Measurements from ENCODE around the gene FAM222A.

DNA sequence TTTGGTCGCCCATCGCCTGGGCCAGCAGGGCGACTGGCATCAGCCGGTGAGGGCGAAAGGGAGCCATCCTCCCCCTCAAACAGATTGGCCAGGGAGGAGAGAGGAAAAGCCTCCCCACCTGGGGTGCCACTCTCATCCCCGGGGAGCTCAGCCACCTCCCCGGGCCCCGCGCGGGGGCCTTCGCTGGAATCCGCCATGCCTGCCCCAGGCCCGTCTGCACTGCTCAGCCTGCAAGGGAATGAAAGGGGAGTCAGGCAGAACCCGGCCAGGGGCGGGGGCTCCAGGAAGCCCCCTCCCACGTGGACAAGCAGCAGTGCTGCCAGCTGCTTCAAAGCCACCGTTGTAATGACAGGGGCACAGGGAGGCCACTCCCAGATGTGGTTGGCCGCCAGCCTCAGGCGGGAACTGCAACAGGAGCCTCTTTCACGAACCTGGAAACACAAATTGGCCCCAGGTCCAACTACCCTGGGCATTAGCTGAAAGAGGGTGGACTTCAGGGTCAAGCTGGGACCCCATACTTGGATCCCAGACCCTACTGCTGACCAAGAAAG lies 101.0 kb downstream of the FAM222A start:
- TF ChIP-seq, protein P1, sequence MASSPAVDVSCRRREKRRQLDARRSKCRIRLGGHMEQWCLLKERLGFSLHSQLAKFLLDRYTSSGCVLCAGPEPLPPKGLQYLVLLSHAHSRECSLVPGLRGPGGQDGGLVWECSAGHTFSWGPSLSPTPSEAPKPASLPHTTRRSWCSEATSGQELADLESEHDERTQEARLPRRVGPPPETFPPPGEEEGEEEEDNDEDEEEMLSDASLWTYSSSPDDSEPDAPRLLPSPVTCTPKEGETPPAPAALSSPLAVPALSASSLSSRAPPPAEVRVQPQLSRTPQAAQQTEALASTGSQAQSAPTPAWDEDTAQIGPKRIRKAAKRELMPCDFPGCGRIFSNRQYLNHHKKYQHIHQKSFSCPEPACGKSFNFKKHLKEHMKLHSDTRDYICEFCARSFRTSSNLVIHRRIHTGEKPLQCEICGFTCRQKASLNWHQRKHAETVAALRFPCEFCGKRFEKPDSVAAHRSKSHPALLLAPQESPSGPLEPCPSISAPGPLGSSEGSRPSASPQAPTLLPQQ (tag by site-specific recombination; IDR thresholded peaks at IDR 0.05) = no peak
- TF ChIP-seq, protein P2, sequence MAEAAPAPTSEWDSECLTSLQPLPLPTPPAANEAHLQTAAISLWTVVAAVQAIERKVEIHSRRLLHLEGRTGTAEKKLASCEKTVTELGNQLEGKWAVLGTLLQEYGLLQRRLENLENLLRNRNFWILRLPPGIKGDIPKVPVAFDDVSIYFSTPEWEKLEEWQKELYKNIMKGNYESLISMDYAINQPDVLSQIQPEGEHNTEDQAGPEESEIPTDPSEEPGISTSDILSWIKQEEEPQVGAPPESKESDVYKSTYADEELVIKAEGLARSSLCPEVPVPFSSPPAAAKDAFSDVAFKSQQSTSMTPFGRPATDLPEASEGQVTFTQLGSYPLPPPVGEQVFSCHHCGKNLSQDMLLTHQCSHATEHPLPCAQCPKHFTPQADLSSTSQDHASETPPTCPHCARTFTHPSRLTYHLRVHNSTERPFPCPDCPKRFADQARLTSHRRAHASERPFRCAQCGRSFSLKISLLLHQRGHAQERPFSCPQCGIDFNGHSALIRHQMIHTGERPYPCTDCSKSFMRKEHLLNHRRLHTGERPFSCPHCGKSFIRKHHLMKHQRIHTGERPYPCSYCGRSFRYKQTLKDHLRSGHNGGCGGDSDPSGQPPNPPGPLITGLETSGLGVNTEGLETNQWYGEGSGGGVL (tag by site-specific recombination; IDR thresholded peaks at IDR 0.05) = no peak
- no peak for TF ChIP-seq ZNF350 (tag by site-specific recombination; IDR thresholded peaks at IDR 0.05)
- TF ChIP-seq ZNF76 (tag by site-specific recombination; IDR thresholded peaks at IDR 0.05; ENCODE audit: borderline replicate concordance, low read depth) = no peak
- TF ChIP-seq, protein P3, sequence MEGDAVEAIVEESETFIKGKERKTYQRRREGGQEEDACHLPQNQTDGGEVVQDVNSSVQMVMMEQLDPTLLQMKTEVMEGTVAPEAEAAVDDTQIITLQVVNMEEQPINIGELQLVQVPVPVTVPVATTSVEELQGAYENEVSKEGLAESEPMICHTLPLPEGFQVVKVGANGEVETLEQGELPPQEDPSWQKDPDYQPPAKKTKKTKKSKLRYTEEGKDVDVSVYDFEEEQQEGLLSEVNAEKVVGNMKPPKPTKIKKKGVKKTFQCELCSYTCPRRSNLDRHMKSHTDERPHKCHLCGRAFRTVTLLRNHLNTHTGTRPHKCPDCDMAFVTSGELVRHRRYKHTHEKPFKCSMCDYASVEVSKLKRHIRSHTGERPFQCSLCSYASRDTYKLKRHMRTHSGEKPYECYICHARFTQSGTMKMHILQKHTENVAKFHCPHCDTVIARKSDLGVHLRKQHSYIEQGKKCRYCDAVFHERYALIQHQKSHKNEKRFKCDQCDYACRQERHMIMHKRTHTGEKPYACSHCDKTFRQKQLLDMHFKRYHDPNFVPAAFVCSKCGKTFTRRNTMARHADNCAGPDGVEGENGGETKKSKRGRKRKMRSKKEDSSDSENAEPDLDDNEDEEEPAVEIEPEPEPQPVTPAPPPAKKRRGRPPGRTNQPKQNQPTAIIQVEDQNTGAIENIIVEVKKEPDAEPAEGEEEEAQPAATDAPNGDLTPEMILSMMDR (tag by site-specific recombination; IDR thresholded peaks at IDR 0.05) = no peak
- TF ChIP-seq, protein P4, sequence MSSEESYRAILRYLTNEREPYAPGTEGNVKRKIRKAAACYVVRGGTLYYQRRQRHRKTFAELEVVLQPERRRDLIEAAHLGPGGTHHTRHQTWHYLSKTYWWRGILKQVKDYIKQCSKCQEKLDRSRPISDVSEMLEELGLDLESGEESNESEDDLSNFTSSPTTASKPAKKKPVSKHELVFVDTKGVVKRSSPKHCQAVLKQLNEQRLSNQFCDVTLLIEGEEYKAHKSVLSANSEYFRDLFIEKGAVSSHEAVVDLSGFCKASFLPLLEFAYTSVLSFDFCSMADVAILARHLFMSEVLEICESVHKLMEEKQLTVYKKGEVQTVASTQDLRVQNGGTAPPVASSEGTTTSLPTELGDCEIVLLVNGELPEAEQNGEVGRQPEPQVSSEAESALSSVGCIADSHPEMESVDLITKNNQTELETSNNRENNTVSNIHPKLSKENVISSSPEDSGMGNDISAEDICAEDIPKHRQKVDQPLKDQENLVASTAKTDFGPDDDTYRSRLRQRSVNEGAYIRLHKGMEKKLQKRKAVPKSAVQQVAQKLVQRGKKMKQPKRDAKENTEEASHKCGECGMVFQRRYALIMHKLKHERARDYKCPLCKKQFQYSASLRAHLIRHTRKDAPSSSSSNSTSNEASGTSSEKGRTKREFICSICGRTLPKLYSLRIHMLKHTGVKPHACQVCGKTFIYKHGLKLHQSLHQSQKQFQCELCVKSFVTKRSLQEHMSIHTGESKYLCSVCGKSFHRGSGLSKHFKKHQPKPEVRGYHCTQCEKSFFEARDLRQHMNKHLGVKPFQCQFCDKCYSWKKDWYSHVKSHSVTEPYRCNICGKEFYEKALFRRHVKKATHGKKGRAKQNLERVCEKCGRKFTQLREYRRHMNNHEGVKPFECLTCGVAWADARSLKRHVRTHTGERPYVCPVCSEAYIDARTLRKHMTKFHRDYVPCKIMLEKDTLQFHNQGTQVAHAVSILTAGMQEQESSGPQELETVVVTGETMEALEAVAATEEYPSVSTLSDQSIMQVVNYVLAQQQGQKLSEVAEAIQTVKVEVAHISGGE (tag by site-specific recombination; conservative IDR thresholded peaks at IDR 0.05; ENCODE audit: low read depth) = no peak
- no peak for TF ChIP-seq RBAK (tag by site-specific recombination; IDR thresholded peaks at IDR 0.05)
- no peak for TF ChIP-seq ZNF202 (tag by site-specific recombination; IDR thresholded peaks at IDR 0.05; ENCODE audit: borderline replicate concordance)
- no peak for TF ChIP-seq ZBTB21 (tag by site-specific recombination; IDR thresholded peaks at IDR 0.05)
- TF ChIP-seq, protein P5, sequence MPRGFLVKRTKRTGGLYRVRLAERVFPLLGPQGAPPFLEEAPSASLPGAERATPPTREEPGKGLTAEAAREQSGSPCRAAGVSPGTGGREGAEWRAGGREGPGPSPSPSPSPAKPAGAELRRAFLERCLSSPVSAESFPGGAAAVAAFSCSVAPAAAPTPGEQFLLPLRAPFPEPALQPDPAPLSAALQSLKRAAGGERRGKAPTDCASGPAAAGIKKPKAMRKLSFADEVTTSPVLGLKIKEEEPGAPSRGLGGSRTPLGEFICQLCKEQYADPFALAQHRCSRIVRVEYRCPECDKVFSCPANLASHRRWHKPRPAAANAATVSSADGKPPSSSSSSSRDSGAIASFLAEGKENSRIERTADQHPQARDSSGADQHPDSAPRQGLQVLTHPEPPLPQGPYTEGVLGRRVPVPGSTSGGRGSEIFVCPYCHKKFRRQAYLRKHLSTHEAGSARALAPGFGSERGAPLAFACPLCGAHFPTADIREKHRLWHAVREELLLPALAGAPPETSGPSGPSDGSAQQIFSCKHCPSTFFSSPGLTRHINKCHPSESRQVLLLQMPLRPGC (tag by site-specific recombination; IDR thresholded peaks at IDR 0.05) = no peak
- TF ChIP-seq ZNF311 (tag by site-specific recombination; IDR thresholded peaks at IDR 0.05; ENCODE audit: borderline replicate concordance) = no peak
- no peak for TF ChIP-seq ZNF175 (tag by site-specific recombination; IDR thresholded peaks at IDR 0.05)

All from HEK293 (cell line).